SK-N-SH (cell line): ENCODE data around the gene SHROOM3. TPM values are rescaled to one million over a fixed set of nuclear protein-coding genes. Genes with fewer than 3 reads are reported as not detected.

Experiments
- CTCF ChIA-PET: fragments of 300-600, 350-600 bp; formaldehyde crosslinking; extraction: SDS; loops from one replicate; lab custom pipeline; 2021; lab: Yijun Ruan, JAX
- POLR2A ChIA-PET: fragments of 350-600 bp; sonication (Branson Sonifier 250); formaldehyde crosslinking; extraction: SDS; loops from one replicate; lab custom pipeline; 2020; ENCODE audit warnings: antibody characterized with exemption, inconsistent platforms; lab: Yijun Ruan, JAX
- DNase-seq: peaks from one replicate; pipeline ENCODE4 v3.0.0; 2012
- H2AFZ ChIP-seq: fragments of 200-600 bp; sonication (generic); 2 replicates; pipeline ENCODE4 v1.8.1; 2016; ENCODE audit warnings: antibody characterized with exemption, mild to moderate bottlenecking, low read depth
- H3F3A ChIP-seq: fragments of 200-600 bp; sonication (generic); replicated peaks from 2 replicates; pipeline ENCODE3; 2016; ENCODE audit warnings: antibody characterized with exemption, mild to moderate bottlenecking; ENCODE audit not compliant: insufficient read depth
- H3K27ac ChIP-seq, 2 experiments: fragments of 200-500 bp in 1 of 2; fragments of 200-600 bp in 1 of 2; sonication (Bioruptor generic) in 1 of 2; sonication (generic), shearing (Covaris generic) in 1 of 2; 2 replicates each; pipeline versions ENCODE4 v1.5.1 to v1.6.1; 2014 to 2016; ENCODE audit warnings: low read depth in 2 of 2, inconsistent platforms in 1 of 2, low read length in 1 of 2, mild to moderate bottlenecking in 1 of 2, mixed read lengths in 1 of 2
- H3K27me3 ChIP-seq: fragments of 200-600 bp; sonication (generic), shearing (Covaris generic); 2 replicates; pipeline ENCODE4 v1.6.1; 2016; ENCODE audit warnings: mixed run types; ENCODE audit not compliant: insufficient read depth
- H3K36me3 ChIP-seq, 2 experiments: fragments of 200-500 bp in 1 of 2; fragments of 200-600 bp in 1 of 2; sonication (Bioruptor generic) in 1 of 2; sonication (generic) in 1 of 2; replicated peaks in 1 of 2; 2 replicates each; pipeline versions ENCODE3 to v1.5.1; 2014 to 2016; ENCODE audit warnings: low read length in 1 of 2, mild to moderate bottlenecking in 1 of 2; ENCODE audit not compliant: insufficient read depth in 2 of 2, control insufficient read depth in 1 of 2
- H3K4me1 ChIP-seq, 2 experiments: fragments of 200-500 bp in 1 of 2; fragments of 200-600 bp in 1 of 2; sonication (Bioruptor generic) in 1 of 2; sonication (generic), shearing (Covaris generic) in 1 of 2; 2 replicates each; pipeline versions ENCODE4 v1.5.1 to v1.6.1; 2014 to 2016; ENCODE audit warnings: low read depth in 1 of 2, low read length in 1 of 2, mixed run types in 1 of 2; ENCODE audit not compliant: insufficient read depth in 2 of 2, control insufficient read depth in 1 of 2
- H3K4me2 ChIP-seq: fragments of 200-600 bp; sonication (generic), shearing (Covaris generic); 2 replicates; pipeline ENCODE4 v1.6.1; 2017; ENCODE audit warnings: mixed run types
- H3K4me3 ChIP-seq, 2 experiments: fragments of 200-500 bp in 1 of 2; fragments of 200-600 bp in 1 of 2; sonication (Bioruptor generic) in 1 of 2; sonication (generic), shearing (Covaris generic) in 1 of 2; 2 replicates each; pipeline versions ENCODE4 v1.5.1 to v1.8.1; 2014 to 2016; ENCODE audit warnings: low read depth in 2 of 2, inconsistent platforms in 1 of 2, low read length in 1 of 2, mild to moderate bottlenecking in 1 of 2, mixed read lengths in 1 of 2, moderate library complexity in 1 of 2
- H3K79me2 ChIP-seq: fragments of 200-600 bp; sonication (generic); 2 replicates; pipeline ENCODE4 v1.8.1; 2017; ENCODE audit warnings: mild to moderate bottlenecking; ENCODE audit not compliant: insufficient read depth
- H3K9ac ChIP-seq: fragments of 200-600 bp; sonication (generic); 2 replicates; pipeline ENCODE4 v1.6.1; 2017; ENCODE audit warnings: mixed run types
- H3K9me2 ChIP-seq: fragments of 200-600 bp; sonication (generic); 2 replicates; pipeline ENCODE4 v1.6.1; 2017; ENCODE audit warnings: mixed run types
- H3K9me3 ChIP-seq: fragments of 200-600 bp; sonication (generic); 2 replicates; pipeline ENCODE4 v1.6.1; 2017; ENCODE audit warnings: mixed run types, mild to moderate bottlenecking, moderate library complexity
- H4K20me1 ChIP-seq: fragments of 200-600 bp; sonication (generic); 2 replicates; pipeline ENCODE4 v1.6.1; 2017; ENCODE audit warnings: mild to moderate bottlenecking, mixed run types; ENCODE audit not compliant: insufficient read depth
- EZH2phosphoT487 ChIP-seq: fragments of 200-600 bp; sonication (generic); IDR thresholded peaks from 2 replicates; pipeline ENCODE4 v1.6.1; 2017; ENCODE audit warnings: low read depth, mixed run types, mild to moderate bottlenecking, antibody characterized with exemption, moderate library complexity, borderline replicate concordance
- FOSL2 ChIP-seq: IDR thresholded peaks from 2 replicates; pipeline ENCODE4 v1.4.0; 2012; ENCODE audit warnings: low read depth, mild to moderate bottlenecking, moderate library complexity, borderline replicate concordance
- FOXM1 ChIP-seq: IDR thresholded peaks from 2 replicates; pipeline ENCODE4 v1.4.0; 2012; ENCODE audit warnings: low read depth, mild to moderate bottlenecking
- GATA2 ChIP-seq: sonication (generic); formaldehyde crosslinking; IDR thresholded peaks from 2 replicates; pipeline ENCODE4 v1.5.0; 2020; ENCODE audit warnings: mild to moderate bottlenecking, missing genetic modification reagents
- JUND ChIP-seq: IDR thresholded peaks from 2 replicates; pipeline ENCODE4 v1.4.0; 2012
- MAX ChIP-seq: IDR thresholded peaks from 2 replicates; pipeline ENCODE4 v1.4.0; 2012; ENCODE audit warnings: low read depth
- MEF2A ChIP-seq: IDR thresholded peaks from 2 replicates; pipeline ENCODE4 v1.4.0; 2012; ENCODE audit warnings: low read depth, borderline replicate concordance
- NFIC ChIP-seq: IDR thresholded peaks from 2 replicates; pipeline ENCODE4 v1.4.0; 2012; ENCODE audit warnings: borderline replicate concordance
- POLR2AphosphoS5 ChIP-seq: IDR thresholded peaks from 2 replicates; pipeline ENCODE4 v1.6.1; 2012; ENCODE audit warnings: low read depth, low read length
- SMC3 ChIP-seq: IDR thresholded peaks from 2 replicates; pipeline ENCODE4 v1.6.1; 2012; ENCODE audit warnings: low read depth, low read length, improper control_type of control experiment
- WGBS: methylation state at CpG from one replicate; pipeline ENCODE4 v1.1.6; 2017; ENCODE audit warnings: low lambda C conversion rate; 5-methylcytosine and 5-hydroxymethylcytosine counted together
- polyA plus RNA-seq, 3 experiments: library from polyadenylated mRNA; depleted of rRNA; stranded (reverse); fragments of >200 nt; gene quantifications; 2 replicates each; pipeline ENCODE4 v1.2.3, GENCODE V29; 2012
- TF ChIP-seq, protein P1 (sequence below): IDR thresholded peaks from 2 replicates; pipeline ENCODE4 v1.4.0; 2012; ENCODE audit warnings: low read depth, borderline replicate concordance
- TF ChIP-seq, protein P2 (sequence below): IDR thresholded peaks from 2 replicates; pipeline ENCODE4; 2012
- TF ChIP-seq, protein P3 (sequence below): fragments of 150-350 bp; IDR thresholded peaks from 2 replicates; pipeline ENCODE4 v1.6.1; 2017; ENCODE audit warnings: antibody characterized with exemption, low read length, low read depth, borderline replicate concordance
- TF ChIP-seq, protein P4 (sequence below): IDR thresholded peaks from 2 replicates; pipeline ENCODE4 v1.6.1; 2012; ENCODE audit warnings: mild to moderate bottlenecking, low read depth, low read length, moderate library complexity
- TF ChIP-seq, protein P5 (sequence below): fragments of 200-600 bp; sonication (generic); IDR thresholded peaks from 2 replicates; pipeline ENCODE4 v1.6.1; 2017; ENCODE audit warnings: antibody characterized with exemption, mild to moderate bottlenecking, moderate library complexity

Gene SHROOM3
- polyA plus RNA-seq, 1 of the 3 experiments (the other 2 are of a cell fraction) = 4.3 TPM

DNA sequence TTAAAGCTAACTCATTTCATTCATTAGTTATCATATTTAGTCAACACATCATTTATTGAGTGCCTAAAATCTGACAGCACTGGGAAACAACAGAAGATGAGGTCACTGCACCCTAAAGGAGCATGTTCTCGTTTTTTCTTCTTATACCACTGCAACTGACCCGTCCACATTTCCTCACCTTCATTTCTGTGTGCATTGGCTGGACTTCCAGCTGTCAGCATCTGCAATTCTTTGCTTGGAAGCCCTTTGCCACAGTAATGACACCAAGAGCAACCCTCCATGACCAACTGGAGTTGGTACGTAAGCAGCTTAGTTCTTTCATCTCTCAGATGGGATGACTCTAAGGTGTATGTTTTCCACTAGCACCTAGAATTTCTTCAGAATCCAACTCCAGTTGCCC is 13.2 kb downstream of the SHROOM3 start:
- Histone ChIP-seq H4K20me1 (no peaks in the 10 kb centered on the region), H3K4me1 (no peaks in the 10 kb centered on the region), H3K4me2 (no peak overlapping the region), H3K79me2 (no peaks in the 10 kb centered on the region), H3K27me3 (no peaks in the 10 kb centered on the region), H3F3A (no peaks in the 10 kb centered on the region), H3K27ac (no peak overlapping the region), H2AFZ (no peak overlapping the region), H3K9ac (no peak overlapping the region), H3K4me3 (no peak overlapping the region), H3K36me3 (no peaks in the 10 kb centered on the region), H3K9me2 (no peaks in the 10 kb centered on the region), H3K9me3 (no peaks in the 10 kb centered on the region)
- TF ChIP-seq EZH2phosphoT487 (no peak), MAX (no peak), NFIC (no peak), FOSL2 (no peak), SMC3 (no peak), GATA2 (no peak), POLR2AphosphoS5 (no peak), MEF2A (no peak), FOXM1 (no peak), JUND (no peak)
- TF ChIP-seq, protein P1, sequence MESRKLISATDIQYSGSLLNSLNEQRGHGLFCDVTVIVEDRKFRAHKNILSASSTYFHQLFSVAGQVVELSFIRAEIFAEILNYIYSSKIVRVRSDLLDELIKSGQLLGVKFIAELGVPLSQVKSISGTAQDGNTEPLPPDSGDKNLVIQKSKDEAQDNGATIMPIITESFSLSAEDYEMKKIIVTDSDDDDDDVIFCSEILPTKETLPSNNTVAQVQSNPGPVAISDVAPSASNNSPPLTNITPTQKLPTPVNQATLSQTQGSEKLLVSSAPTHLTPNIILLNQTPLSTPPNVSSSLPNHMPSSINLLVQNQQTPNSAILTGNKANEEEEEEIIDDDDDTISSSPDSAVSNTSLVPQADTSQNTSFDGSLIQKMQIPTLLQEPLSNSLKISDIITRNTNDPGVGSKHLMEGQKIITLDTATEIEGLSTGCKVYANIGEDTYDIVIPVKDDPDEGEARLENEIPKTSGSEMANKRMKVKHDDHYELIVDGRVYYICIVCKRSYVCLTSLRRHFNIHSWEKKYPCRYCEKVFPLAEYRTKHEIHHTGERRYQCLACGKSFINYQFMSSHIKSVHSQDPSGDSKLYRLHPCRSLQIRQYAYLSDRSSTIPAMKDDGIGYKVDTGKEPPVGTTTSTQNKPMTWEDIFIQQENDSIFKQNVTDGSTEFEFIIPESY = no peak
- TF ChIP-seq, protein P2, sequence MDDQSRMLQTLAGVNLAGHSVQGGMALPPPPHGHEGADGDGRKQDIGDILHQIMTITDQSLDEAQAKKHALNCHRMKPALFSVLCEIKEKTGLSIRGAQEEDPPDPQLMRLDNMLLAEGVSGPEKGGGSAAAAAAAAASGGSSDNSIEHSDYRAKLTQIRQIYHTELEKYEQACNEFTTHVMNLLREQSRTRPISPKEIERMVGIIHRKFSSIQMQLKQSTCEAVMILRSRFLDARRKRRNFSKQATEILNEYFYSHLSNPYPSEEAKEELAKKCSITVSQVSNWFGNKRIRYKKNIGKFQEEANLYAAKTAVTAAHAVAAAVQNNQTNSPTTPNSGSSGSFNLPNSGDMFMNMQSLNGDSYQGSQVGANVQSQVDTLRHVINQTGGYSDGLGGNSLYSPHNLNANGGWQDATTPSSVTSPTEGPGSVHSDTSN = no peak
- TF ChIP-seq, protein P3, sequence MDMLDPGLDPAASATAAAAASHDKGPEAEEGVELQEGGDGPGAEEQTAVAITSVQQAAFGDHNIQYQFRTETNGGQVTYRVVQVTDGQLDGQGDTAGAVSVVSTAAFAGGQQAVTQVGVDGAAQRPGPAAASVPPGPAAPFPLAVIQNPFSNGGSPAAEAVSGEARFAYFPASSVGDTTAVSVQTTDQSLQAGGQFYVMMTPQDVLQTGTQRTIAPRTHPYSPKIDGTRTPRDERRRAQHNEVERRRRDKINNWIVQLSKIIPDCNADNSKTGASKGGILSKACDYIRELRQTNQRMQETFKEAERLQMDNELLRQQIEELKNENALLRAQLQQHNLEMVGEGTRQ = no peak
- TF ChIP-seq, protein P4, sequence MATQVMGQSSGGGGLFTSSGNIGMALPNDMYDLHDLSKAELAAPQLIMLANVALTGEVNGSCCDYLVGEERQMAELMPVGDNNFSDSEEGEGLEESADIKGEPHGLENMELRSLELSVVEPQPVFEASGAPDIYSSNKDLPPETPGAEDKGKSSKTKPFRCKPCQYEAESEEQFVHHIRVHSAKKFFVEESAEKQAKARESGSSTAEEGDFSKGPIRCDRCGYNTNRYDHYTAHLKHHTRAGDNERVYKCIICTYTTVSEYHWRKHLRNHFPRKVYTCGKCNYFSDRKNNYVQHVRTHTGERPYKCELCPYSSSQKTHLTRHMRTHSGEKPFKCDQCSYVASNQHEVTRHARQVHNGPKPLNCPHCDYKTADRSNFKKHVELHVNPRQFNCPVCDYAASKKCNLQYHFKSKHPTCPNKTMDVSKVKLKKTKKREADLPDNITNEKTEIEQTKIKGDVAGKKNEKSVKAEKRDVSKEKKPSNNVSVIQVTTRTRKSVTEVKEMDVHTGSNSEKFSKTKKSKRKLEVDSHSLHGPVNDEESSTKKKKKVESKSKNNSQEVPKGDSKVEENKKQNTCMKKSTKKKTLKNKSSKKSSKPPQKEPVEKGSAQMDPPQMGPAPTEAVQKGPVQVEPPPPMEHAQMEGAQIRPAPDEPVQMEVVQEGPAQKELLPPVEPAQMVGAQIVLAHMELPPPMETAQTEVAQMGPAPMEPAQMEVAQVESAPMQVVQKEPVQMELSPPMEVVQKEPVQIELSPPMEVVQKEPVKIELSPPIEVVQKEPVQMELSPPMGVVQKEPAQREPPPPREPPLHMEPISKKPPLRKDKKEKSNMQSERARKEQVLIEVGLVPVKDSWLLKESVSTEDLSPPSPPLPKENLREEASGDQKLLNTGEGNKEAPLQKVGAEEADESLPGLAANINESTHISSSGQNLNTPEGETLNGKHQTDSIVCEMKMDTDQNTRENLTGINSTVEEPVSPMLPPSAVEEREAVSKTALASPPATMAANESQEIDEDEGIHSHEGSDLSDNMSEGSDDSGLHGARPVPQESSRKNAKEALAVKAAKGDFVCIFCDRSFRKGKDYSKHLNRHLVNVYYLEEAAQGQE = no peak
- TF ChIP-seq, protein P5, sequence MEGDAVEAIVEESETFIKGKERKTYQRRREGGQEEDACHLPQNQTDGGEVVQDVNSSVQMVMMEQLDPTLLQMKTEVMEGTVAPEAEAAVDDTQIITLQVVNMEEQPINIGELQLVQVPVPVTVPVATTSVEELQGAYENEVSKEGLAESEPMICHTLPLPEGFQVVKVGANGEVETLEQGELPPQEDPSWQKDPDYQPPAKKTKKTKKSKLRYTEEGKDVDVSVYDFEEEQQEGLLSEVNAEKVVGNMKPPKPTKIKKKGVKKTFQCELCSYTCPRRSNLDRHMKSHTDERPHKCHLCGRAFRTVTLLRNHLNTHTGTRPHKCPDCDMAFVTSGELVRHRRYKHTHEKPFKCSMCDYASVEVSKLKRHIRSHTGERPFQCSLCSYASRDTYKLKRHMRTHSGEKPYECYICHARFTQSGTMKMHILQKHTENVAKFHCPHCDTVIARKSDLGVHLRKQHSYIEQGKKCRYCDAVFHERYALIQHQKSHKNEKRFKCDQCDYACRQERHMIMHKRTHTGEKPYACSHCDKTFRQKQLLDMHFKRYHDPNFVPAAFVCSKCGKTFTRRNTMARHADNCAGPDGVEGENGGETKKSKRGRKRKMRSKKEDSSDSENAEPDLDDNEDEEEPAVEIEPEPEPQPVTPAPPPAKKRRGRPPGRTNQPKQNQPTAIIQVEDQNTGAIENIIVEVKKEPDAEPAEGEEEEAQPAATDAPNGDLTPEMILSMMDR = no peak
- CTCF ChIA-PET = interaction anchor here (0.8 to 2.6 kb wide), 3 partner anchors 17 to 57 kb away, joined by 3 to 7 read pairs (median 3); no protein-coding TSS in a partner anchor
- POLR2A ChIA-PET = no interaction called here
- WGBS = 72% methylated on average over 3 of the region's 3 CpGs
- no peak for DNase-seq
